ENCODE measurements around the gene ADGRV1.
"Not testable (repeated sequence)": the region's sequence is repeated elsewhere in the genome, so short reads cannot be mapped to it uniquely, and the experiment has no call there.

Gene ADGRV1

GRCh38 chr5:90709323-90710155, 150.9 kb downstream of the ADGRV1 start:
- no peak for DNase-seq (ENCODE audit: low read depth in 3 of 3, low spot score in 1 of 3)

GRCh38 chr5:90718387-90718786, 159.8 kb downstream of the ADGRV1 start:
- no peak for DNase-seq (ENCODE audit: low read depth in 3 of 3, low spot score in 1 of 3)

GRCh38 chr5:90739567-90739966, 181.0 kb downstream of the ADGRV1 start:
- DNase-seq (ENCODE audit: low read depth in 3 of 3, low spot score in 1 of 3), result no peak

DNA sequence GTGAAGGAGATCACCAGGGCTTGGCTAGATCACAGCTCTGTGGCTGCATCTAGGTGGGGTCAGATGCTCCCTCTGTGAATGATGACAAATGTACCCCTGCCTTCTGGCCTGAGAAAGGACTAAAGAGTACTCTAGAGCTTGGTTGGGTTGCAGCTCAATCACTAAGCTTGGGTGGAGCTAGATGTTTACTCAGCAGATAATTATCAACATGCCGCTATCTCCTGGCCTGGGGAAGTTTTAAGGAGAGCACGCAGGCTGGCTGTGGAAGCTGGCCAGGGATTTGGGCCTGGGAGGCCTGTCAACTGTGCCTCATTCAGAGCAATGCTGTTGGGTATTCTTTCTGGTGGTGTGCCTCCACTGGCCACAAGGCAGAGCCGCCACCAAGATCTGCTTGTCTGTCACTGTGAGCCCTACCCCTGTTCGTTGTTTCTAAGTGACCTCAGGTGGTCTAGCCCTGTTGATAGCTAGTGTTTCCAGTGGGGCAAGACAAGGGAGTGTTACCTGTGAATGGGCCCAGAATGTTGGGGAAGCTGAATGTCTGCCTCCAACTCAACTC, 181.7 kb downstream of the ADGRV1 start:
- no peak for DNase-seq (ENCODE audit: low read depth in 3 of 3, low spot score in 1 of 3)

- DNase-seq (ENCODE audit: low read depth in 3 of 3, low spot score in 1 of 3), result no peak
These were observed 182.5 kb downstream of the ADGRV1 start for GRCh38 chr5:90741022-90741564.

GRCh38 chr5:90746119-90746518, 187.5 kb downstream of the ADGRV1 start:
- no peak for DNase-seq (ENCODE audit: low read depth in 3 of 3, low spot score in 1 of 3)

DNA sequence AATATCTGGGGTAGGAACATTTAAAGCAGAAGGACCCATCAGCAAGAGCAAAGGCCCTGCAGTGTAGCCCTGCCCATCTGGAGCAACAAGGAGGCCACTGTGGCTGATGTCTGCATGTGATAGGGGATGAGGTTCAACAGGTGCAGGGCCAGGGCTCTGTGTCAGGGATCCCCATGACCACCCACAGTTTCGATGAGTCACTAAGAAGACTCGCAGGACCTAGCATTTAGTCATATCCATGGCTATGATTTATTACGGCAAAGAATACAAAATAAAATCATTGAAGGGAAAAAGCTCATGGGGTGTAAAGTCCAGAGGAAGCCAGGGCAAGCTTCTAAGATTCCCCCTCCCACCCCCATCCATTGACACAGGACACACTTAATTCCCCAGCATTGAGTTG, 188.6 kb downstream of the ADGRV1 start:
- no peak for DNase-seq (ENCODE audit: low read depth in 3 of 3, low spot score in 1 of 3)

DNA sequence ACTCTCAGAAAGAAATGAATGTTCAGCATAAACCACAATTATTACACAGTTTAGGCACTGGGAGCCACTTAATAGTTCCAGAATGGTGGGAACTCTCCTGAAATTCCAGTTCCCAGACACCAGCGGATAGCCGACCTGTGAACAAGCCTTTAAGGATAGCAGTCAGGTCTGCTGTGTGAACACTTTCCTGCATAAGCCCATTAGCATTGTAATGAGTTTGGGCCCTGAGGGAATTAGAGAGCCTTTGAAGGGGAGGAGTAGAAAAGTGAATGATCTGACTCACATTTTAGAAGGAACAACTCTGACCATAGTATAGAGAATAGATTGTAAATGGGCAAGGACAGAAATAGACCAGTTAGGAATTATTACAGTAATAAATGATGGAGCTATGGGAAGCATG, 189.1 kb downstream of the ADGRV1 start:
- DNase-seq (ENCODE audit: low read depth in 3 of 3, low spot score in 1 of 3), result no peak

- DNase-seq (ENCODE audit: low read depth in 3 of 3, low spot score in 1 of 3), result no peak
These were observed 200.5 kb downstream of the ADGRV1 start for GRCh38 chr5:90759119-90759518.

- no peak for DNase-seq (ENCODE audit: low read depth in 3 of 3, low spot score in 1 of 3)
These were observed 209.1 kb downstream of the ADGRV1 start for GRCh38 chr5:90767710-90768109.

GRCh38 chr5:90770006-90770541, 211.5 kb downstream of the ADGRV1 start:
- not testable (repeated sequence) for DNase-seq (ENCODE audit: low read depth in 3 of 3, low spot score in 1 of 3)

DNA sequence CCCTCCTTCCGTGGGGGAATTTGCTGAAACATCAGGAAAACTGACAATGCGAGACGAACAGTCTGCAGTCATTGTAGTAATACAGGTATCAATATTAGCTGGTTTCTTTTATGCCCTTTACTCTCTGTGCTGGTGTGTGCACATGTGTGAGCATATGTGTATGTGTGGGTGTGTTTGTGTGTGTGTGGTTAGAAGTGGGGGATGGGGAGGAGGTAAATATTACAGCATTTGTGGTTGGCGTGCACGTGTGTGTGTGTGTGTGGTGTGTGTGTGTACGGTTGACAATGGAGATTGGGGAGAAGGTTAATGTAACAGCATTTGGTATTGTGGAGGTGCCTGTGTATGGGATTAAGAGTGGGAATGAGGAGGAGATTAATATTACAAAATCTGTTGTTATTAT, 219.4 kb downstream of the ADGRV1 start:
- no peak for DNase-seq (ENCODE audit: low read depth in 3 of 3, low spot score in 1 of 3)

DNA sequence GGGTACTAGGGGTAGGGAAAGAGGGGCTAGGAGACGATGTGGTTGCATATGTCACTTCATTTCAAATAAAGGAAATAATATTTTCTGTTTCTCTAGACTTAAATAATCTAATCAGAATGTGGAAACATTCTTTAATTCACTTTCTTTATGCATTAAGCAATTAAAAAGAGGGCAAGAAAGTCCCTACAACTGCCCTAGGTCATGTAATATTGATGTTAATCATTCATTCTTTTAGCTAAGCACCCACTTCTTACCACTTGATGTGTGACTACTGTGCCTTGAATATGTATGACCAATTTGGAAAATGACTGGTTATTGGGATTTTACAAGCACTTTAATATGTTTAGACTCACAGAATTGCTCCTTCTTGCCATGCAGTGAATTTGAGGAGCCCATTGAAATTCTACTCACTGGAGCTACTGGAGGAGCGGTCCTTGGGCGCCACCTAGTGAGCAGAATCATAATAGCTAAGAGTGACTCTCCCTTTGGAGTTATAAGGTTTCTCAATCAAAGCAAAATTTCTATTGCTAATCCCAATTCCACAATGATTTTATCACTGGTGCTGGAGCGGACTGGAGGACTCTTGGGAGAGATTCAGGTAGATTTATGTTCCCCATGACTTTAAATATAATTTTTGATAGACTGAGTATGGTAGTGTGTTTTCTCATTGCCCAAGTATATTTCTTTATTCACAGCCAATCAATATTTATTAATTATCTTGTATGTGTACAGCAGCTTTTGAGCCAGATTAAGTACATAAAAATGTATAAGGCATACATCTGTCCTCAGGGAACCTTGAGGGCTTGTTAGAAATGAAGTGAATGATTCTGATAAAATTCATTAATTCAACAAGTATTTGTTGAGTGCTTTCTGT, 225.1 kb downstream of the ADGRV1 start:
- peak; percentile 5 to 38 (median 16) for DNase-seq (ENCODE audit: low read depth in 3 of 3, low spot score in 1 of 3)

- DNase-seq (ENCODE audit: low read depth in 3 of 3, low spot score in 1 of 3), result no peak
These were observed 228.2 kb downstream of the ADGRV1 start for GRCh38 chr5:90786756-90787155.

- DNase-seq (ENCODE audit: low read depth in 3 of 3, low spot score in 1 of 3), result no peak
These were observed 234.1 kb downstream of the ADGRV1 start for GRCh38 chr5:90792725-90793124.

- DNase-seq (ENCODE audit: low read depth in 3 of 3, low spot score in 1 of 3), result no peak
These were observed 234.6 kb downstream of the ADGRV1 start for GRCh38 chr5:90793183-90793582.

DNA sequence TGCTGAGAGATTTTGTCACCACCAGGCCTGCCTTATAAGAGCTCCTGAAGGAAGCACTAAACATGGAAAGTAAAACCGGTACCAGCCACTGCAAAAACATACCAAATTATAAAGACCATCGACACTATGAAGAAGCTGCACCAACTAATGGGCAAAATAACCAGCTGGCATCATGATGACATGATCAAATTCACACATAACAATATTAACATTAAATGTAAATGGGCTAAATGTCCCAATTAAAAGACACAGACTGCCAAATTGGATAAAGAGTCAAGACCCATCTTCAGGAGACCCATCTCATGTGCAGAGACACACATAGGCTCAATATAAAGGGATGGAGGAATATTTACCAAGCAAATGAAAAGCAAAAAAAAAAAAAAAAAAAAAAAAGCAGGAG, 238.3 kb downstream of the ADGRV1 start:
- DNase-seq (ENCODE audit: low read depth in 3 of 3, low spot score in 1 of 3), result not testable (repeated sequence)

- DNase-seq (ENCODE audit: low read depth in 3 of 3, low spot score in 1 of 3), result not testable (repeated sequence)
These were observed 241.5 kb downstream of the ADGRV1 start for GRCh38 chr5:90800082-90800481.

DNA sequence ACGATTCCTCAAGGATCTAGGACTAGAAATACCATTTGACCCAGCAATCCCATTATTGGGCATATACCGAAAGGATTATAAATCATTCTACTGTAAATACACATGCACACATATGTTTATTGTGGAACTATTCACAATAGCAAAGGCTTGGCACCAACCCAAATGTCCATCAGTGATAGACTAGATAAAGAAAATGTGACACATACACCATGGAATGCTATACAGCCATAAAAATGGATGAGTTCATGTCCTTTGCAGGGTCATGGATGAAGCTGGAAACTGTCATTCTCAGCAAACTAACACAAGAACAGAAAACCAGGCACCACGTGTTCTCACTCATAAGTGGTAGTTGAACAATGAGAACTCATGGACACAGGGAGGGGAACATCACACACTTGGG, 241.9 kb downstream of the ADGRV1 start:
- not testable (repeated sequence) for DNase-seq (ENCODE audit: low read depth in 3 of 3, low spot score in 1 of 3)

GRCh38 chr5:90802474-90803317, 244.1 kb downstream of the ADGRV1 start:
- DNase-seq (ENCODE audit: low read depth in 3 of 3, low spot score in 1 of 3), result no peak
